Lower leg skin (tissue), 3 donors: Measurements from ENCODE around the gene CPVL.

ENCODE experiments used
- CTCF ChIP-seq, 3 donors: fragments of 450-650 bp; IDR thresholded peaks; one replicate each; pipeline ENCODE4 v1.5.1; 2016; ENCODE audit warnings: antibody characterized with exemption in 3 of 3, mild to moderate bottlenecking in 3 of 3, moderate library complexity in 2 of 3
- POLR2A ChIP-seq, 2 donors: fragments of 450-650 bp; IDR thresholded peaks; one replicate each; pipeline ENCODE4 v1.6.1; 2016 to 2017; ENCODE audit warnings: antibody characterized with exemption in 2 of 2, mild to moderate bottlenecking in 1 of 2, moderate library complexity in 1 of 2

GRCh38 chr7:28955718-28956607, 190.4 kb downstream of the CPVL start:
- TF ChIP-seq CTCF (IDR thresholded peaks at IDR 0.05) (peak in 1 of 3 donors; percentile 85), POLR2A (IDR thresholded peaks at IDR 0.05) (no peak)
